ENCODE results near the gene DUSP6. TPM values are rescaled to one million over a fixed set of nuclear protein-coding genes. Genes with fewer than 3 reads are reported as not detected.

The DUSP6 gene
- total and polyA plus RNA-seq, 9 donors, result 50.4 to 89.2 (median 68.1) TPM

- no peak overlapping the region for H3K4me3 ChIP-seq (ENCODE audit: low read length)
- WGBS (ENCODE audit: insufficient coverage), result no CpG with 5 or more reads among the region's 2 CpGs
- H3K9me3 ChIP-seq (replicated peaks; ENCODE audit: control insufficient read depth, low read depth, low read length), result no peaks in the 10 kb centered on the region
- DNase-seq, result no peak
- no peaks in the 10 kb centered on the region for H3K4me1 ChIP-seq (ENCODE audit: control insufficient read depth, insufficient read depth, low read length)
- H3K27me3 ChIP-seq (ENCODE audit: control insufficient read depth, insufficient read depth, low read length), result no peaks in the 10 kb centered on the region
- H3K36me3 ChIP-seq (ENCODE audit: control insufficient read depth, insufficient read depth, low read length), result no peaks in the 10 kb centered on the region
- H3K27ac ChIP-seq (ENCODE audit: low read length), result no peak overlapping the region
Observed at GRCh38 chr12:89299931-89300330, 52.4 kb downstream of the DUSP6 start.

- no peaks in the 10 kb centered on the region for H3K9me3 ChIP-seq (replicated peaks; ENCODE audit: control insufficient read depth, low read depth, low read length)
- DNase-seq, result no peak
- no peaks in the 10 kb centered on the region for H3K36me3 ChIP-seq (ENCODE audit: control insufficient read depth, insufficient read depth, low read length)
- no peaks in the 10 kb centered on the region for H3K4me1 ChIP-seq (ENCODE audit: control insufficient read depth, insufficient read depth, low read length)
- H3K27ac ChIP-seq (ENCODE audit: low read length), result no peak overlapping the region
- H3K27me3 ChIP-seq (ENCODE audit: control insufficient read depth, insufficient read depth, low read length), result no peaks in the 10 kb centered on the region
- H3K4me3 ChIP-seq (ENCODE audit: low read length), result no peak overlapping the region
Observed at GRCh38 chr12:89299417-89299816, 52.9 kb downstream of the DUSP6 start.

Other genes starting within 250 kb of the DUSP6 start
- 4.7 TPM for gene GALNT4, start 172.3 kb upstream of the DUSP6 start, total RNA-seq
- gene GALNT4, start 172.3 kb upstream of the DUSP6 start, polyA plus RNA-seq (ENCODE audit: insufficient read depth in 1 of 8, insufficient read length in 8 of 8, low replicate concordance in 1 of 8), result 1 to 10 TPM; 2.7 to 4.9 (median 3.5) TPM
- gene POC1B, start 173.5 kb upstream of the DUSP6 start, total RNA-seq, result 15.9 TPM
- 10 to 100 TPM in 3 of 8 donors, 1 to 10 TPM in 5; 6.4 to 10.5 (median 9.8) TPM for gene POC1B, start 173.5 kb upstream of the DUSP6 start, polyA plus RNA-seq (ENCODE audit: insufficient read depth in 1 of 8, insufficient read length in 8 of 8, low replicate concordance in 1 of 8)